DMS153 treated with DMSO at 0.1 percent for 48 hours (cell line): ENCODE results near the gene NLGN1.

Source experiments
- DNase-seq: peaks from one replicate; lab custom pipeline; 2025; ENCODE audit not compliant: unreplicated experiment; lab: John Stamatoyannopoulos, UW

NLGN1 gene

GRCh38 chr3:173825730-173826129 is 428.2 kb downstream of the NLGN1 start:
- no peak for DNase-seq

- DNase-seq: no peak
These were observed 428.9 kb downstream of the NLGN1 start for GRCh38 chr3:173826416-173826815.

- DNase-seq: no peak
These were observed 429.5 kb downstream of the NLGN1 start for GRCh38 chr3:173826901-173827609.

- DNase-seq: no peak
These were observed 441.1 kb downstream of the NLGN1 start for GRCh38 chr3:173838644-173839043.

GRCh38 chr3:173839859-173840258 is 442.3 kb downstream of the NLGN1 start:
- DNase-seq: no peak

- DNase-seq: no peak
These were observed 443.8 kb downstream of the NLGN1 start for GRCh38 chr3:173841334-173841733.

- DNase-seq: no peak
These were observed 445.5 kb downstream of the NLGN1 start for GRCh38 chr3:173843060-173843459.

- no peak for DNase-seq
These were observed 449.0 kb downstream of the NLGN1 start for GRCh38 chr3:173846584-173846983.

- no peak for DNase-seq
These were observed 451.9 kb downstream of the NLGN1 start for GRCh38 chr3:173849489-173849888.

GRCh38 chr3:173857154-173857553 is 459.6 kb downstream of the NLGN1 start:
- DNase-seq: no peak

GRCh38 chr3:173862701-173863100 is 465.2 kb downstream of the NLGN1 start:
- no peak for DNase-seq

GRCh38 chr3:173863551-173863950 is 466.0 kb downstream of the NLGN1 start:
- no peak for DNase-seq

- no peak for DNase-seq
These were observed 468.5 kb downstream of the NLGN1 start for GRCh38 chr3:173865900-173866498.

GRCh38 chr3:173869766-173870165 is 472.2 kb downstream of the NLGN1 start:
- no peak for DNase-seq

GRCh38 chr3:173870976-173871375 is 473.4 kb downstream of the NLGN1 start:
- DNase-seq: no peak

- DNase-seq: no peak
These were observed 478.2 kb downstream of the NLGN1 start for GRCh38 chr3:173875790-173876189.

- DNase-seq: no peak
These were observed 478.9 kb downstream of the NLGN1 start for GRCh38 chr3:173876476-173876875.

- DNase-seq: no peak
These were observed 490.3 kb downstream of the NLGN1 start for GRCh38 chr3:173887888-173888287.

- no peak for DNase-seq
These were observed 492.1 kb downstream of the NLGN1 start for GRCh38 chr3:173889596-173889995.

GRCh38 chr3:173890091-173890490 is 492.5 kb downstream of the NLGN1 start:
- no peak for DNase-seq

- DNase-seq: no peak
These were observed 493.9 kb downstream of the NLGN1 start for GRCh38 chr3:173891272-173892100.

GRCh38 chr3:173892547-173892946 is 495.0 kb downstream of the NLGN1 start:
- no peak for DNase-seq
